Right lobe of liver (tissue), 4 donors: Measurements from ENCODE around the gene BCL2L1.

Source experiments
- POLR2A ChIP-seq: fragments of 450-650 bp; IDR thresholded peaks from one replicate; pipeline ENCODE4 v1.6.1; 2017; ENCODE audit warnings: antibody characterized with exemption, mild to moderate bottlenecking
- TF ChIP-seq, protein P1 (sequence below), 4 donors: fragments of 200-600 bp in 3 of 4; fragments of 450-650 bp in 1 of 4; IDR thresholded peaks; one replicate each; pipeline versions ENCODE4 v1.5.1 to v1.8.0; 2016 to 2022; ENCODE audit warnings: antibody characterized with exemption in 4 of 4, mild to moderate bottlenecking in 2 of 4
- donor health status: DM: no; HTN: no; CAD: no.
- donor health status: DM: no; HTN: no; CAD: no.
- donor health status: DM: no; HTN: yes; CAD: no.

DNA sequence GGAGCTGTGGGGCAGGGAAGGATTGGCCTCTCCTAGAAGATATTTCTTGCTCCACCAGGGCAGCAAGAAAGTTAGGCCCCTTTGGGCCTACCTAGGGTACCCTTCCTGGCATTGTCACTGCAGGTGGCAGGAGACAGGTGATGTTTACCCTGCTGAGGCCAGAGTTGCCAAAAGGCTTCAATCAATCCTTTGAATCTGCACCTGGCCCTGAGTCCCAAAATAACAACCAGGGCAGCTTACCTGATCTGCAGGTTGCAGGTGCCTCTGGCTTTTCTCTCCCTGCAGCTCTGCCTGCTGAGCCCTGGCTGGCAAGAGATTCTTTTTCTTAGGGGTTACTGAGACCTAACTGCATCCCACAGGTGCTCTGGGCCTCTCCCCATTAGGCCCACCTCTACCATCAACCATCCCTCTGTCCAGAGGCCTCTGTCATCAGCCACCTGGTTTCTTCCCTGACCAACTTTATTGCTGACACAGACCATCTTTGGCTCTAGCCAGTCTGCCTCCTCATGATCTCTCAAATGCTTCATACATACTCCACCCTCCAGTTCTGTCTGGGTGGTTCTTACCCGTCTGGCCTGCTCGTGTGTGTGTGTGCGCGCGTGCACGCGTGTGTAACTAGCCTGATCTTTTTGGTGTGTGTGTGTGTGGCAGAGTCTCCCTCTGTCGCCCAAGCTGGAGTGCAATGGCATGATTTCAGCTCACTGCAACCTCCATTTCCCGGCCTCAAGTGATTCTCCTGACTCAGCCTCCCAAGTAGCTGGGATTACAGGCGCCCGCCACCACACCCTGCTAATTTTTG lies 13.7 kb downstream of the BCL2L1 start:
- TF ChIP-seq POLR2A, result no peak
- TF ChIP-seq, protein P1, sequence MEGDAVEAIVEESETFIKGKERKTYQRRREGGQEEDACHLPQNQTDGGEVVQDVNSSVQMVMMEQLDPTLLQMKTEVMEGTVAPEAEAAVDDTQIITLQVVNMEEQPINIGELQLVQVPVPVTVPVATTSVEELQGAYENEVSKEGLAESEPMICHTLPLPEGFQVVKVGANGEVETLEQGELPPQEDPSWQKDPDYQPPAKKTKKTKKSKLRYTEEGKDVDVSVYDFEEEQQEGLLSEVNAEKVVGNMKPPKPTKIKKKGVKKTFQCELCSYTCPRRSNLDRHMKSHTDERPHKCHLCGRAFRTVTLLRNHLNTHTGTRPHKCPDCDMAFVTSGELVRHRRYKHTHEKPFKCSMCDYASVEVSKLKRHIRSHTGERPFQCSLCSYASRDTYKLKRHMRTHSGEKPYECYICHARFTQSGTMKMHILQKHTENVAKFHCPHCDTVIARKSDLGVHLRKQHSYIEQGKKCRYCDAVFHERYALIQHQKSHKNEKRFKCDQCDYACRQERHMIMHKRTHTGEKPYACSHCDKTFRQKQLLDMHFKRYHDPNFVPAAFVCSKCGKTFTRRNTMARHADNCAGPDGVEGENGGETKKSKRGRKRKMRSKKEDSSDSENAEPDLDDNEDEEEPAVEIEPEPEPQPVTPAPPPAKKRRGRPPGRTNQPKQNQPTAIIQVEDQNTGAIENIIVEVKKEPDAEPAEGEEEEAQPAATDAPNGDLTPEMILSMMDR (IDR thresholded peaks at IDR 0.05), result no peak
